Measurements from ENCODE around the gene PRKG2. TPM values are rescaled to one million over a fixed set of nuclear protein-coding genes. Genes with fewer than 3 reads are reported as not detected.

PRKG2 gene
- total RNA-seq, 1 experiment from 2014 or later = 1.9 TPM

- H3K4ac ChIP-seq (ENCODE audit: low read depth, low read length) = no peak overlapping the region
- no peak for DNase-seq
- no peak overlapping the region for H4K91ac ChIP-seq (ENCODE audit: insufficient read length, low read depth, low read length)
- no peak overlapping the region for H3K4me2 ChIP-seq (ENCODE audit: insufficient read depth, insufficient read length, low read length)
- Mint-ChIP-seq H3K27me3 (ENCODE audit: low read depth) (peaks cover 24% of the 10 kb centered on the region), H3K4me3 (no peak overlapping the region), H3K9me3 (no peaks in the 10 kb centered on the region), H3K27ac (no peak overlapping the region), H3K36me3 (ENCODE audit: insufficient read depth in 1 of 3, low read depth in 3 of 3) (no peaks in the 10 kb centered on the region), H3K4me1 (peaks cover 0 to 6% of the 10 kb centered on the region in 2 experiments; a peak in 1 of 4 replicates)
- H3K14ac ChIP-seq (ENCODE audit: insufficient read depth, low read length) = no peak overlapping the region
- H3K23ac ChIP-seq (ENCODE audit: insufficient read length, low read depth, low read length) = no peak overlapping the region
- no peaks in the 10 kb centered on the region for H3K23me2 ChIP-seq (ENCODE audit: insufficient read length, low read depth, low read length, poor library complexity, severe bottlenecking)
- H2BK20ac ChIP-seq (ENCODE audit: low read depth, low read length, poor library complexity, severe bottlenecking) = no peak overlapping the region
- no peaks in the 10 kb centered on the region for H3K27me3 ChIP-seq (ENCODE audit: insufficient read depth, low read length)
- no peak overlapping the region for H3K27ac ChIP-seq (ENCODE audit: insufficient read length, low read depth, low read length)
- no peaks in the 10 kb centered on the region for H3K79me2 ChIP-seq (ENCODE audit: insufficient read depth, low read length)
- no peaks in the 10 kb centered on the region for H3K4me1 ChIP-seq (ENCODE audit: insufficient read depth, low read length)
- no peak for TF ChIP-seq CTCF (conservative IDR thresholded peaks at IDR 0.05)
- no peak overlapping the region for H3K18ac ChIP-seq (ENCODE audit: insufficient read length, low read depth, low read length)
- H4K5ac ChIP-seq (ENCODE audit: insufficient read length, low read depth, low read length) = no peak overlapping the region
- H2BK12ac ChIP-seq (ENCODE audit: insufficient read length, low read depth, low read length) = no peak overlapping the region
- no peak overlapping the region for H2BK5ac ChIP-seq (ENCODE audit: insufficient read length, low read length)
- H3K9me3 ChIP-seq (ENCODE audit: control insufficient read depth, low read depth, low read length) = no peaks in the 10 kb centered on the region
- no CpG with 5 or more reads among the region's 1 CpG for WGBS (ENCODE audit: extremely low coverage, insufficient read length, low lambda C conversion rate)
- no peak overlapping the region for H4K8ac ChIP-seq (replicated peaks; ENCODE audit: insufficient read length, low read depth, low read length)
- H3K79me1 ChIP-seq (ENCODE audit: insufficient read depth, low read depth, low read length, poor library complexity, severe bottlenecking) = no peaks in the 10 kb centered on the region
- H3K9ac ChIP-seq (ENCODE audit: extremely low read depth, insufficient read length, low read length) = no peak overlapping the region
- H2BK15ac ChIP-seq (ENCODE audit: low read depth, low read length) = no peak overlapping the region
- H2BK120ac ChIP-seq (ENCODE audit: low read depth, low read length, poor library complexity, severe bottlenecking) = no peak overlapping the region
- H3T11ph ChIP-seq (ENCODE audit: low read length) = no peak overlapping the region
- no peak overlapping the region for H3K56ac ChIP-seq (ENCODE audit: insufficient read length, low read depth, low read length)
- no peak overlapping the region for H2AK5ac ChIP-seq (ENCODE audit: insufficient read length, low read length)
- no peak overlapping the region for H2AFZ ChIP-seq (ENCODE audit: low read length)
- H4K20me1 ChIP-seq (ENCODE audit: control insufficient read depth, insufficient read depth, insufficient read length) = no peaks in the 10 kb centered on the region
Observed at GRCh38 chr4:81038636-81039350, 176.2 kb downstream of the PRKG2 start.

Other genes starting within 250 kb of the PRKG2 start
- gene BMP3, start 184.5 kb downstream of the PRKG2 start, total RNA-seq (2021) = not detected in 2 replicates

All from H9 (cell line).